HepG2 (cell line): Measurements from ENCODE around the gene E2F3. TPM values are rescaled to one million over a fixed set of nuclear protein-coding genes. Genes with fewer than 3 reads are reported as not detected.

Experiments used
- ARNTL ChIP-seq: sonication (generic); formaldehyde crosslinking; IDR thresholded peaks from 2 replicates; pipeline ENCODE4 v1.4.0; 2020; ENCODE audit warnings: mild to moderate bottlenecking, missing genetic modification reagents
- BRF2 ChIP-seq: sonication (generic); formaldehyde crosslinking; IDR thresholded peaks from 2 replicates; pipeline ENCODE4 v1.8.1; 2022; ENCODE audit warnings: mild to moderate bottlenecking, missing genetic modification reagents
- CBX2 ChIP-seq, 2 experiments: fragments of 200-600 bp in 1 of 2; sonication (generic); formaldehyde crosslinking in 1 of 2; IDR thresholded peaks; 2 replicates each; pipeline versions ENCODE4 v1.7.0 to v1.8.1; 2018 to 2022; ENCODE audit warnings: low read depth in 2 of 2, low read length in 1 of 2, mild to moderate bottlenecking in 1 of 2, missing genetic modification reagents in 1 of 2
- ETV5 ChIP-seq: IDR thresholded peaks from 2 replicates; pipeline ENCODE4 v1.6.1; 2018; ENCODE audit warnings: missing biosample characterization, missing genetic modification reagents, inconsistent platforms, borderline replicate concordance
- GABPB1 ChIP-seq: IDR thresholded peaks from 2 replicates; pipeline ENCODE4 v1.6.1; 2016; ENCODE audit warnings: mild to moderate bottlenecking, missing genetic modification reagents, moderate library complexity, missing compliant biosample characterization
- KLF9 ChIP-seq: IDR thresholded peaks from 2 replicates; pipeline ENCODE4 v1.6.1; 2016; ENCODE audit warnings: low read depth
- MIER2 ChIP-seq: IDR thresholded peaks from 2 replicates; pipeline ENCODE4 v1.6.1; 2016; ENCODE audit warnings: missing biosample characterization, missing genetic modification reagents
- MIER3 ChIP-seq: IDR thresholded peaks from 2 replicates; pipeline ENCODE4 v1.6.1; 2016; ENCODE audit warnings: missing compliant biosample characterization, borderline replicate concordance
- PHF8 ChIP-seq: sonication (generic); formaldehyde crosslinking; IDR thresholded peaks from 2 replicates; pipeline ENCODE4 v1.5.0; 2020; ENCODE audit warnings: missing genetic modification reagents
- PITX1 ChIP-seq: sonication (generic); formaldehyde crosslinking; IDR thresholded peaks from 2 replicates; pipeline ENCODE4 v1.5.1; 2020; ENCODE audit warnings: mild to moderate bottlenecking, missing genetic modification reagents
- SIN3B ChIP-seq: fragments of 150-350 bp; IDR thresholded peaks from 2 replicates; pipeline ENCODE4 v1.6.1; 2014; ENCODE audit warnings: low read length
- SMAD1 ChIP-seq: sonication (generic); formaldehyde crosslinking; IDR thresholded peaks from 2 replicates; pipeline ENCODE4 v1.4.0; 2020; ENCODE audit warnings: missing genetic modification reagents, low read depth, mild to moderate bottlenecking, borderline replicate concordance
- SMAD3 ChIP-seq: sonication (generic); formaldehyde crosslinking; IDR thresholded peaks from 2 replicates; pipeline ENCODE4 v1.4.0; 2020; ENCODE audit warnings: missing genetic modification reagents
- SMARCE1 ChIP-seq: fragments of 450-650 bp; IDR thresholded peaks from 2 replicates; pipeline ENCODE4 v1.6.1; 2017; ENCODE audit warnings: borderline replicate concordance
- TCF12 ChIP-seq, 2 experiments: fragments of 450-650 bp in 1 of 2; sonication (generic) in 1 of 2; formaldehyde crosslinking in 1 of 2; IDR thresholded peaks; 2 replicates each; pipeline versions ENCODE4 v1.6.1 to v1.8.0; 2017 to 2022; ENCODE audit warnings: antibody characterized with exemption in 1 of 2, mild to moderate bottlenecking in 1 of 2, missing genetic modification reagents in 1 of 2, moderate library complexity in 1 of 2
- TSC22D2 ChIP-seq: sonication (generic); formaldehyde crosslinking; IDR thresholded peaks from 2 replicates; pipeline ENCODE4 v1.5.1; 2020; ENCODE audit warnings: missing genetic modification reagents, mild to moderate bottlenecking, borderline replicate concordance
- ZBTB2 ChIP-seq: sonication (generic); formaldehyde crosslinking; IDR thresholded peaks from 2 replicates; pipeline ENCODE4 v1.8.0; 2022; ENCODE audit warnings: low read depth, missing genetic modification reagents
- ZNF282 ChIP-seq: fragments of 450-650 bp; IDR thresholded peaks from 2 replicates; pipeline ENCODE4 v1.6.1; 2018; ENCODE audit not compliant: partially characterized antibody
- ZNF501 ChIP-seq: sonication (generic); formaldehyde crosslinking; IDR thresholded peaks from 2 replicates; pipeline ENCODE4 v1.5.1; 2020; ENCODE audit warnings: mild to moderate bottlenecking, moderate library complexity, missing genetic modification reagents
- ZNF547 ChIP-seq: sonication (generic); formaldehyde crosslinking; IDR thresholded peaks from 2 replicates; pipeline ENCODE4 v1.5.1; 2020; ENCODE audit warnings: mild to moderate bottlenecking, missing genetic modification reagents
- ZNF589 ChIP-seq: sonication (generic); formaldehyde crosslinking; conservative IDR thresholded peaks from 2 replicates; pipeline ENCODE4 v1.8.0; 2022; ENCODE audit warnings: mild to moderate bottlenecking, moderate library complexity, missing genetic modification reagents
- ZNF598 ChIP-seq: sonication (generic); formaldehyde crosslinking; IDR thresholded peaks from 2 replicates; pipeline ENCODE4 v1.5.1; 2020; ENCODE audit warnings: mild to moderate bottlenecking, missing genetic modification reagents, borderline replicate concordance
- ZNF644 ChIP-seq: IDR thresholded peaks from 2 replicates; pipeline ENCODE4 v1.6.1; 2016; ENCODE audit warnings: low read depth
- ZNF672 ChIP-seq: sonication (generic); formaldehyde crosslinking; IDR thresholded peaks from 2 replicates; pipeline ENCODE4 v1.8.1; 2022; ENCODE audit warnings: missing genetic modification reagents
- ZNF749 ChIP-seq: sonication (generic); formaldehyde crosslinking; IDR thresholded peaks from 2 replicates; pipeline ENCODE4 v1.8.0; 2022; ENCODE audit warnings: mild to moderate bottlenecking, missing genetic modification reagents, moderate library complexity, borderline replicate concordance
- polyA plus RNA-seq, 8 experiments: library from polyadenylated mRNA; depleted of rRNA in 3 of 8; stranded (reverse) in 7 of 8; unstranded in 1 of 8; fragments of >200 nt; fragmentation: Illumina TruSeq in 4 of 8; extraction: Trizol in 4 of 8; gene quantifications; 2 replicates each; pipeline versions ENCODE4 v1.2.1 to v1.2.3, GENCODE V29; 2011 to 2016; ENCODE audit warnings: low read depth in 4 of 8, missing spikeins in 1 of 8, mixed read lengths in 1 of 8; ENCODE audit not compliant: insufficient read depth in 1 of 8
- total RNA-seq, 5 experiments: library from RNA; depleted of rRNA; stranded (reverse); fragments of >200 nt; fragmentation: Illumina TruSeq; extraction: Trizol; gene quantifications; 2 replicates each; pipeline ENCODE4 v1.2.3, GENCODE V29; 2016; ENCODE audit warnings: low read depth in 1 of 5
- TF ChIP-seq, protein P1 (sequence below): sonication (generic); formaldehyde crosslinking; IDR thresholded peaks from 2 replicates; pipeline ENCODE4 v1.5.0; 2020; ENCODE audit warnings: mild to moderate bottlenecking, missing genetic modification reagents

The E2F3 gene
- total and polyA plus RNA-seq, 2 of the 13 experiments (the other 11 are each of a cell fraction or from before 2014, with no cell fraction given) = 8.5 to 12.7 TPM

GRCh38 chr6:20403766-20404640 is 2.3 kb downstream of the E2F3 start (continued):
- TF ChIP-seq SMARCE1 (no peak), ZNF749 (CRISPR knock-in tag) (no peak), KLF9 (CRISPR knock-in tag) (no peak), ZNF672 (CRISPR knock-in tag) (no peak), PITX1 (no peak; the same call in 1 of the 2 replicates), MIER3 (CRISPR knock-in tag) (no peak), BRF2 (CRISPR knock-in tag) (no peak), MIER2 (no peak), CBX2 (IDR thresholded peaks at IDR 0.05; ENCODE audit: low read depth, low read length) (no peak), CBX2 (CRISPR knock-in tag; IDR thresholded peaks at IDR 0.05; ENCODE audit: low read depth) (no peak), SIN3B (no peak), TSC22D2 (CRISPR knock-in tag) (0 out of 2 replicates have a peak, but pooled peaks have one; percentile 25), ZNF282 (no peak), SMAD3 (CRISPR knock-in tag) (no peak), ZNF644 (CRISPR knock-in tag) (no peak), ZNF589 (CRISPR knock-in tag) (no peak), ETV5 (CRISPR knock-in tag) (no peak), GABPB1 (CRISPR knock-in tag) (no peak), ZNF501 (CRISPR knock-in tag) (no peak), ZNF547 (CRISPR knock-in tag) (no peak), SMAD1 (CRISPR knock-in tag) (no peak), ARNTL (CRISPR knock-in tag) (peak; percentile 20), PHF8 (CRISPR knock-in tag) (no peak; the same call in 1 of the 2 replicates), ZBTB2 (CRISPR knock-in tag) (0 out of 2 replicates have a peak, but pooled peaks have one; percentile 6), TCF12 (IDR thresholded peaks at IDR 0.05) (no peak), TCF12 (CRISPR knock-in tag; IDR thresholded peaks at IDR 0.05) (no peak), ZNF598 (CRISPR knock-in tag) (no peak)
- TF ChIP-seq, protein P1, sequence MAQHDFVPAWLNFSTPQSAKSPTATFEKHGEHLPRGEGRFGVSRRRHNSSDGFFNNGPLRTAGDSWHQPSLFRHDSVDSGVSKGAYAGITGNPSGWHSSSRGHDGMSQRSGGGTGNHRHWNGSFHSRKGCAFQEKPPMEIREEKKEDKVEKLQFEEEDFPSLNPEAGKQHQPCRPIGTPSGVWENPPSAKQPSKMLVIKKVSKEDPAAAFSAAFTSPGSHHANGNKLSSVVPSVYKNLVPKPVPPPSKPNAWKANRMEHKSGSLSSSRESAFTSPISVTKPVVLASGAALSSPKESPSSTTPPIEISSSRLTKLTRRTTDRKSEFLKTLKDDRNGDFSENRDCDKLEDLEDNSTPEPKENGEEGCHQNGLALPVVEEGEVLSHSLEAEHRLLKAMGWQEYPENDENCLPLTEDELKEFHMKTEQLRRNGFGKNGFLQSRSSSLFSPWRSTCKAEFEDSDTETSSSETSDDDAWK (CRISPR knock-in tag) = no peak
